Daoy (cell line): Measurements from ENCODE around the gene SLC9C1. TPM values are rescaled to one million over a fixed set of nuclear protein-coding genes. Genes with fewer than 3 reads are reported as not detected.
"Not testable (repeated sequence)": the region's sequence is repeated elsewhere in the genome, so short reads cannot be mapped to it uniquely, and the experiment has no call there.

Source experiments
- DNase-seq: peaks from one replicate; pipeline ENCODE4 v3.0.0-alpha.2; 2015; ENCODE audit warnings: low read depth
- total RNA-seq: library from RNA; depleted of rRNA; stranded (reverse); fragments of >200 nt; shearing (Covaris generic); gene quantifications from 2 replicates; pipeline ENCODE4 v1.2.3, GENCODE V29; 2014

The SLC9C1 gene
- total RNA-seq, 1 experiment from 2014 or later = not detected

- no peak for DNase-seq
Measured at GRCh38 chr3:112197131-112197530, 96.9 kb downstream of the SLC9C1 start.

DNA sequence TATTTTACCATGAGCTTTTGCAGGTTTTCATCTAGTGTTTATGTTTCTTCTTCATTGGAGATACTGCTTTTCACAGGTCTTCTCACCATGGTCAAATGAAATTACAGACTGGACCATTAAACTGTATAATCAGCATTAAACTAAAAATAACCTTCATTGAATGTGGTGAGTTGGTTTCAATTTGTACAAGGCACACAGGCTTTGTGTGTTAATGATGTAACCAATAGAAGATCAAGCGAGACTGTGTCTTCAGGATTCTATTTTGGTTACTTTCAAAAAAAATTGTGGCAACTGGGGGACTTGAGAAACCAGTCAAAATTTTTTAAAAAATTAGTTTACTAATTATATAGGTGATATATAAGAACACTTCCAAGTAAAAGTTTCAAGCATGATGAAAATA, 106.7 kb downstream of the SLC9C1 start:
- DNase-seq = no peak

GRCh38 chr3:112185423-112186035, 108.5 kb downstream of the SLC9C1 start:
- DNase-seq = not testable (repeated sequence)

DNA sequence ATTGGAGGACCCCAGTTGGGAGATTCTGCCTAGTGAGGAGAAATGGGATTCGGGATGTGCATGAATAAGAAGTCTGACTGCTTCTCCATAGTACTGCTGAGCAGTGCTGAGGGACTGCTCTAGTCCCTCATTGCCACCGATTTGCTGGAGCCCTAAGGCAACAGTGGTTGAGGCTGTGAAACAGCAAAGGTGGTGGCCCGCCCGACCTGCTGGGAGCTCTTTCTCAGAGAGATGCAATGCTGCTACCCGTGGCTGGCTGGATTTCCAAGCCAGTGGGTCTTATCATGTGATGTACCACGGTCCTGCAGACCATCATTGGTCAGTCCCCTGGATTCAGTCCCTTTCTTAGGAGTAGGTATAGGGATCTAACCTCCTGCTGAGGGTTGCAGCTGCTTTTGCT, 118.4 kb downstream of the SLC9C1 start:
- no peak for DNase-seq

- DNase-seq = no peak
Measured at GRCh38 chr3:112175037-112175436, 119.0 kb downstream of the SLC9C1 start.

DNA sequence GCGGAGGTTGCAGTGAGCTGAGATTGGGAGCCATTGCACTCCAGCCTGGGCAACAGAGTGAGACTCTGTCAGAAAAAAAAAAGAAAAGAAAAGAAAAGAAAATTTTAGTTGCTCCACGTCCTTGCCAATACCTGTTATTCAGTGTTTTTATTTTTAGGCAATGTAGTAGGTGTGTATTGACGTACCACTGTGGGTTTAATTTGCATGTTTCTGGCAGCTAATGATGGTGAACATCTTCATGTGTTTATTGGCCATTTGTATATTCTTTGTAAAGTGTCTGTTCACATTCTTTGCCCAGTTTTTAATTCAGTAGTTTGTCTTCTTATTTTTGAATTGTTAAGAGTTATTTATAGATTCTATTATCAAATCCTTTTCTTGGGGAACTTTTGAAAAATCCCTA, 122.9 kb downstream of the SLC9C1 start:
- no peak for DNase-seq

DNA sequence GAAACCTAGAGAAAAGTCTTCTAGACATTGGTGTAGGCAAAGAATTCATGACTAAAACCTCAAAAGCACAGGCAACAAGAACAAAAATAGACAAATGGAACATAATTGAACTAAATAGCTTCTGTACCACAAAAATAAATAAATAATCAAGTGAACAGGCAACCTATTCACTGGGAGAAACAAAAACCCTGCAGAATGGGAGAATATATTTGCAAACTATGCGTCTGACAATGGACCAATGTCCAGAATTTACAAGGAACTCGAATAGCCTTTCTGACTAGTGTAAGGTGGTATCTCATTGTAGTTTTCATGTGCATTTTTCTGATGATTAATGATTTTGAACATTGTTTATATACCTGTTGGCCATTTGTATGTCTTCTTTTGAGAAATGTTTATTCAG, 124.0 kb downstream of the SLC9C1 start:
- no peak for DNase-seq

- DNase-seq = no peak
Measured at GRCh38 chr3:112167758-112168157, 126.3 kb downstream of the SLC9C1 start.

GRCh38 chr3:112149136-112149535, 144.9 kb downstream of the SLC9C1 start:
- no peak for DNase-seq

DNA sequence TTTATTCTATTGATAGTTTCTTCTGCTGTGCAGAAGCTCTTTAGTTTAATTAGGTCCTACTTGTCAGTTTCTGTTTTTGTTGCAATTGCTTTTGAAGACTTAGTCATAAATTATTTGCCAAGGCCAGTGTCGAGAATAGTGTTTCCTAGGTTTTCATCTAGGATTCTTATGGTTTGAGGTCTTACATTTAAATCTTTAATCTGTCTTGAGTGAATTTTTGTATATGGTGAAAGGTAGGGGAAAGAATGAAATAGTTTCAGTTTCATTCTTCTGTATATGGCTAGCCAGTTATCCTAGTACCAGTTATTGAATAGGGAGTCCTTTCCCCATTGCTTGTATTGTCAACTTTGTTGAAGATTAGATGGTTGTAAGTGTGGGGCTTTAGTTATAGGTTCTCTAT, 150.3 kb downstream of the SLC9C1 start:
- DNase-seq = no peak

GRCh38 chr3:112143251-112143650, 150.8 kb downstream of the SLC9C1 start:
- DNase-seq = no peak

DNA sequence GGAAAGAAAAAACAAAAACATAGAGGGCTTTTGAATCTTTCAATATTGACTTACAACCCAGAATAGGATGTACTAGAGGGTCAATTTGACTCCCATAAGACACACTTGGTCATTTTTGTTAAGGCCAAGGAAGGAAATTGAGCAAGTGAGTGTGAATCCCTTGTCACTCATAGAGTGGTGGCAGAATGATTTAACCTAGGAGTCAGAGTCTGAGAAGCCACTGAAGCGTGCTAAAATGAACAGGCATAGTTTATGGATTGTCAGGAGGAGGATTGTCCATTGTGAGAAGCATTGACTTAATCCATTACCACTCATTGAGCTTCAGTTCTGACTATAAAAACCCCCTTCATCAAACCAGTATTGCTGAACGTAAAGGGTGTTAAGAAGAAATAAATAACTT, 152.7 kb downstream of the SLC9C1 start:
- no peak for DNase-seq

DNA sequence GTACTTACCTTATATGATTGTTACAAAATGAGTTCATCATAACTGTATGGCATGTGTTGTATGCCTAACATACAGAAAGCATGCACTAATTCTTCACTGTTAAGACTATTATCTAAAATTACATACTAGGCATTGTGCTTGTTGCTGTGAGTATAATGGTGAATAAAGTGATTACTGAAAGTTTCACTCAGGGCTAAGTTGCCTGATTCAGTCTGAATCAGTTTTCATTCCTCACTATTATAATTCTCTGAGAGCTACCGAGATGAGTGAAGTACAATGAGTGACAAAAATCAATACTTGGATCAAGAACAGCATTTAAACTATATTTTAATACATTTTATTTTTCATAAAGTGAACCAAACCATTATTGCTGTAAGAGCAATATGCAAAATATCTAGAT, 153.4 kb downstream of the SLC9C1 start:
- no peak for DNase-seq

DNA sequence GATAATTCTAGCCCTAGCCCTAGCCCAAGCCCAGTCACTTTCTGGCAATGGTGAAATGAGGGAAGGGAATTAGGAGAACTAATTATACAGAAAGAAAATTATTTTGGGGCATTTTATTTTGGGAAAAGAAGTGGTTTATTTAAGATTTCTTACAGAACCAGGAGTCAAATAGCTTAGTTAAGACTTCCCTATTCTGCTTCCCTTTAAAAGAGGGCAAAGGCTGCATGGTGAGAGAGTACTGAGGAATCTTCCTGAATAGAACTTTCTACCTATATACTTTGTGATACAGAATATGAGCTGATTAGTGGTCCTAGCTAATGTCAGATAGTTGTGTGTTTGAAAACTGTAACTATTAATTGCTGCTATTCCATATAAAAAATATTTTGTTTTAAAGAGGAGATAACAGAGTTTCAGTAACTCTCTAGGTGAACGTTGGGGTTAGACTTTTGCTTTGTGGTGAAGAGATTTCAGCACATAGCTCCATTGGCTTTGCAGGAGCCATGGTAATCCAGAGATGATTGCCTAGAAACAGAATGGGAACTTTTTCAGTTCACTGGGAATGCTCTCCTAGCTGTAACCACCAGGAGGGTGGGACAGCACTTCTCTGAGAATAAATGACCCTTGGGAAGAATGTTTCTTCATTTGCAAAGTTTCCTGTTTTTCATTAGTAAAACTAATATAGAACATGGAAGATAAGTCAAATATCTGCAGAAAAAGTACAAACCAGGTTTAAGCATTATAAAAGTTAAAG, 155.6 kb downstream of the SLC9C1 start:
- no peak for DNase-seq

- no peak for DNase-seq
Measured at GRCh38 chr3:112137781-112138180, 156.2 kb downstream of the SLC9C1 start.

DNA sequence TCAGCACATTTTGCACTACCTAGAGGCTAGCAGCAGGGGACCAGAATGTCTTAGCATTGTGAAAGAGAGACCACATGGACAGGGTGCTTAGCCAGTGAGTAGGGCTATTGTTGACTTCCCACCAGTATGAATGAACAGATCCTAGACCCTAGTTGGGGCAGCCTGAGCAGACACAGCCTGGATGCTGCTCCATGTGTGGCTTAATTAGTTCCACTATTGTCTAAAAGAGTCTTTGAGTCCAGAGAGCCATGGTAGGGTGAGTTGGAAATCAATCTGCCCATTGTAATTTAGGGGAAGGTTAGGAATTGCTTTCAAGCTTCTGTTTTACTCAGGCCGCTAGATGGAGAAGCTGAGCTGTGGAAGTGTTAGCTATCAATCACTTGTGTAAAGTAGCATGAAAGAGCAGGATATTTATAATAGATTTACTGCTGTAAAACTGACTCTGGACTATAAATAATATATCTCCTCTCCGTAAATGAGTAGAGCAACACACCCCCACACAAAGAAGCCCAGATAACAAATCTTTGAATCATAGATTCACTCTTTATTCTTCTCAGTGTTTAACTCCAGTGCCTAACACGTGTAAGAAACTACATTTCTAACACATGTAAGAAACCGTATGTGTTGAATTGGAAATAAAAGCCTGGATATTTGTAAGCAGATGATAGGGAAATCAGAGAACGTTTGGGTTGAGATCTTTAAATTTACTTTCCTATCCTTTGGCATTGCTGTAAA, 156.9 kb downstream of the SLC9C1 start:
- peak; percentile 41 for DNase-seq

GRCh38 chr3:112136046-112136445, 158.0 kb downstream of the SLC9C1 start:
- no peak for DNase-seq

GRCh38 chr3:112134335-112135124, 159.5 kb downstream of the SLC9C1 start:
- no peak for DNase-seq

DNA sequence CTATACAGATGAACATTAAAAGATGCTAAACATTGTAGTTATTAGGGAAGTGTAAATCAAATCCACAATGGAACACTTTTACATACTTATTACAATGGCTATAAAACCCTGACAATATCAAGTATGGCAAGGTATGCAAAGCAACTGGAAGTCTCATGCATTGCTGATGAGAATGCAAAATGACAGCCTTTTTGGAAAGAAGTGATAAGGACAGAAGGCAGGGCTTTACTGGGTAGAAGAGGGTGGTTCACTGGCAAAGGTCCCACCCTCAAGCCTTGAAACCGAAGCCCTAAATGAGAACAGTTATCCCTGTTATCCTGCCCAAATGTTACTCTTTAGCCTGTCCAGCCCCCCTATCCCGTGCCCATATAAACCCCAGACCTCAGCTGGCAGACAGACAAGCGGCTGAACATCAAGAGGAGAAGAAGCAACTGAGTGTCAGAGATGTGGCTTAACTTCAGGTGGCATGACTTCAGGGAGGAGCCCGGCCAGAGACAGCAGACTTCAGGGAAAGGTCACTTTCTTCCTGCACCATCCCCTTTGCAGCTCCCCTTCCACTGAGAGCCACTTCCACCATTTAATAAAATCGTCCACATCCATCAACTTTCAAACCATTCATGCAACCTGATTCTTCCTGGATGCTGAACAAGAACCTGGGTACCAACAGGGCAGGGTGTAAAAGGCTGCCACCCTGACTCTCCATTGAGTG, 160.2 kb downstream of the SLC9C1 start:
- DNase-seq = no peak

DNA sequence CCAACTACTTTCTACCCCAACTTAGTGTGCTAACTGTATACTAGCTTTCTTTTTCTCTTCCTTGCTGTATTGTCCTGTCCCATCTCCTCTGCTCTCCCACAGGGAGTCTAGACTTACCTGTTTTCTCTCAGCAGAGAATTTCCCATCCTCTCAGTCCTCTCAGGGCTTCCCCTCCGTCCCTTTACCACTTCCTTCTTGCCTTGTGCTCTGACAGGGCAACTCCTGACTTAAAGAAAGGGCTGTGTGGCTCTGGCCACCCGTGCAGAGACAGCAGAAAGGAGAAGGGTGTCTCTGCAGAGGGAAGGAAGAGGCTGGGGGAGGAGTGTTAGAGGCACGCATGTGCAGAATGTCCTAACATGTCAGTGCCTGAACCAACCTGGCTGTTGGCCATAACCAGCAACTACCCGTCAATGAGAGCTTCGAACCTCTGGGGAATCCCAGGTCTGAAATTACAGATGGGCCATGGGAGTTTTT, 161.0 kb downstream of the SLC9C1 start, which contains the start of gene GCSAM:
Gene GCSAM, minus strand, starts transcription at position 274 of the 474 bp plus-strand sequence. Its CDS starts 128 bp downstream, at position 146.
- no peak for DNase-seq

DNA sequence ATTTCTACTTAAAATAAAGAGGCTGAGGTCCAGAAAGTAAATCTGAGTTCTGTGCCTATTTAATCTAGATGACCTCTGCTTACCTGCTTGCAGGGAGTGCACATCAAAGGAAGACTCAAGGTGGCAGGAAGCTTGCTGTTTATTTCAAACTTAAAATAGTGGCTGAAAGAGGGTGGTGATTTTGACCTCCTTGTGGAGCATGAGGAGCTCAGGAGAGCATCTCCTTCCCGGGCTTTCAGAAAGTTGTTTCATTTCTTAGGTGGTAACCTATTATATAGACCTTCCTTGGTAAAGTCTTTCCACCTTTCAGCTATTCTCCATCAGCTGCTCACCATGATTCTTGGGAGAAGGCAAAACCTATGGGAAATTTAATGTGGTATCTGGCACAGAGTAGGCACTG, 161.5 kb downstream of the SLC9C1 start:
- no peak for DNase-seq
